A549 (cell line): ENCODE data around the gene ZNF646. TPM values are rescaled to one million over a fixed set of nuclear protein-coding genes. Genes with fewer than 3 reads are reported as not detected.

Experiments
- ATAC-seq, 2 experiments: fragments of 200-7000 bp in 1 of 2; fragments of >200 bp in 1 of 2; cut with Nextera tagmentation in 1 of 2; cut with Tn5 transposase in 1 of 2; 3 replicates each; pipeline versions ENCODE4 v1.8.0 to v1.9.1; 2018 to 2020; ENCODE audit warnings: mild to moderate bottlenecking in 1 of 2, moderate library complexity in 1 of 2
- CTCF ChIA-PET: fragments of 300-600 bp; sonication (Branson Sonifier 250); formaldehyde crosslinking; extraction: SDS; loops from one replicate; lab custom pipeline; 2021; ENCODE audit warnings: antibody characterized with exemption, inconsistent platforms; lab: Yijun Ruan, JAX
- POLR2A ChIA-PET: fragments of 350-600 bp; formaldehyde crosslinking; extraction: SDS; loops from one replicate; lab custom pipeline; 2021; ENCODE audit warnings: antibody characterized with exemption, inconsistent platforms; lab: Yijun Ruan, JAX
- DNase-seq, 2 experiments: peaks; one replicate each; pipeline versions ENCODE4 v3.0.0 to v3.0.0-alpha.2; 2011 to 2016; ENCODE audit warnings: low read depth in 1 of 2, low spot score in 1 of 2
- FAIRE-seq: peaks from 2 replicates; lab custom pipeline; 2011; peaks lifted over from hg19 to GRCh38; lab: Jason Lieb, UNC
- H3K27ac ChIP-seq, 2 experiments: fragments of >200 bp; sonication (Bioruptor Twin); formaldehyde crosslinking; 3 replicates each; pipeline ENCODE4 v1.5.1; 2016 to 2017
- H3K4me1 ChIP-seq: fragments of >200 bp; sonication (Bioruptor Twin); formaldehyde crosslinking; 3 replicates; pipeline ENCODE4 v1.6.1; 2016
- H3K4me2 ChIP-seq: fragments of >200 bp; sonication (Bioruptor Twin); formaldehyde crosslinking; 3 replicates; pipeline ENCODE4 v1.6.1; 2016
- H3K4me3 ChIP-seq: fragments of >200 bp; sonication (Bioruptor Twin); formaldehyde crosslinking; 3 replicates; pipeline ENCODE4 v1.5.1; 2016
- H3K9me3 ChIP-seq: fragments of >200 bp; sonication (Bioruptor Twin); formaldehyde crosslinking; 3 replicates; pipeline ENCODE4 v1.6.1; 2016
- BHLHE40 ChIP-seq: IDR thresholded peaks from 2 replicates; pipeline ENCODE4 v1.6.1; 2012; ENCODE audit warnings: low read depth, low read length, inconsistent platforms
- CEBPB ChIP-seq, 2 experiments: fragments of >200 bp in 1 of 2; sonication (Bioruptor Twin) in 1 of 2; formaldehyde crosslinking in 1 of 2; IDR thresholded peaks; 2 replicates each; pipeline ENCODE4 v1.6.1; 2012 to 2016
- ELK1 ChIP-seq: fragments of 150-350 bp; IDR thresholded peaks from 2 replicates; pipeline ENCODE4 v1.6.1; 2014; ENCODE audit warnings: low read depth, mild to moderate bottlenecking, low read length
- ESRRA ChIP-seq: fragments of 150-350 bp; IDR thresholded peaks from 2 replicates; pipeline ENCODE4 v1.6.1; 2014; ENCODE audit warnings: mild to moderate bottlenecking, low read length, borderline replicate concordance
- FOSB ChIP-seq: fragments of 250-450 bp; sonication (Bioruptor Pico); IDR thresholded peaks from 2 replicates; pipeline ENCODE4 v1.5.0; 2020; ENCODE audit warnings: mild to moderate bottlenecking, moderate library complexity
- HDAC2 ChIP-seq: fragments of 200-600 bp; sonication (generic); IDR thresholded peaks from 2 replicates; pipeline ENCODE4 v1.6.1; 2016
- HEYL ChIP-seq: fragments of 250-450 bp; sonication (Bioruptor Pico); IDR thresholded peaks from 2 replicates; pipeline ENCODE4 v1.8.0; 2021; ENCODE audit warnings: mild to moderate bottlenecking, moderate library complexity
- HMGXB4 ChIP-seq: fragments of 250-450 bp; sonication (Bioruptor Pico); IDR thresholded peaks from 2 replicates; pipeline ENCODE4 v1.5.0; 2021; ENCODE audit warnings: mild to moderate bottlenecking, moderate library complexity, borderline replicate concordance
- HOXB13 ChIP-seq: fragments of 250-450 bp; sonication (Bioruptor Pico); IDR thresholded peaks from 2 replicates; pipeline ENCODE4 v1.5.0; 2020; ENCODE audit warnings: low read depth, mild to moderate bottlenecking, moderate library complexity
- HOXB5 ChIP-seq: fragments of 250-450 bp; sonication (Bioruptor Pico); IDR thresholded peaks from 2 replicates; pipeline ENCODE4 v1.5.0; 2020; ENCODE audit warnings: mild to moderate bottlenecking, moderate library complexity
- JUN ChIP-seq, 2 experiments: fragments of >200 bp; sonication (Bioruptor Twin); formaldehyde crosslinking; IDR thresholded peaks; 2 replicates in 1 of 2; 3 replicates in 1 of 2; pipeline ENCODE4 v1.6.1; 2016 to 2017
- KDM1A ChIP-seq: fragments of 200-600 bp; sonication (generic); IDR thresholded peaks from 2 replicates; pipeline ENCODE4 v1.6.1; 2016; ENCODE audit warnings: low read depth, mild to moderate bottlenecking
- MAFK ChIP-seq: fragments of 450-650 bp; IDR thresholded peaks from 2 replicates; pipeline ENCODE4 v1.6.1; 2014; ENCODE audit not compliant: partially characterized antibody
- MAX ChIP-seq: IDR thresholded peaks from 2 replicates; pipeline ENCODE4 v1.6.1; 2012
- MYC ChIP-seq: IDR thresholded peaks from 2 replicates; pipeline ENCODE4 v1.6.1; 2012; ENCODE audit warnings: mild to moderate bottlenecking, inconsistent platforms, low read length, improper control_type of control experiment, borderline replicate concordance
- POLR2AphosphoS2 ChIP-seq: conservative IDR thresholded peaks from 2 replicates; pipeline ENCODE4 v1.6.1; 2012; ENCODE audit warnings: low read length, improper control_type of control experiment, inconsistent platforms
- RARB ChIP-seq: fragments of 250-450 bp; sonication (Bioruptor Pico); IDR thresholded peaks from 2 replicates; pipeline ENCODE4 v1.8.0; 2021; ENCODE audit warnings: mild to moderate bottlenecking, moderate library complexity
- RNF2 ChIP-seq: fragments of 200-600 bp; sonication (generic); IDR thresholded peaks from 2 replicates; pipeline ENCODE4 v1.6.1; 2016; ENCODE audit warnings: low read depth, mild to moderate bottlenecking, antibody characterized with exemption, moderate library complexity, borderline replicate concordance
- TFCP2L1 ChIP-seq: fragments of 250-450 bp; sonication (Bioruptor Pico); IDR thresholded peaks from 2 replicates; pipeline ENCODE4 v1.5.0; 2021; ENCODE audit warnings: mild to moderate bottlenecking
- USF2 ChIP-seq: fragments of 450-650 bp; IDR thresholded peaks from 2 replicates; pipeline ENCODE4 v1.6.1; 2014; ENCODE audit warnings: antibody characterized with exemption
- ZSCAN20 ChIP-seq: fragments of 250-450 bp; sonication (Bioruptor Pico); IDR thresholded peaks from 2 replicates; pipeline ENCODE4 v1.8.0; 2022; ENCODE audit warnings: mild to moderate bottlenecking, moderate library complexity
- WGBS: methylation state at CpG from one replicate; pipeline ENCODE4 v1.1.6; 2017; ENCODE audit errors: missing lambda C conversion rate; 5-methylcytosine and 5-hydroxymethylcytosine counted together
- polyA plus RNA-seq, 4 experiments: library from polyadenylated mRNA; depleted of rRNA in 3 of 4; stranded (reverse); fragments of >200 nt; fragmentation: RNase III in 1 of 4; extraction: RNeasy Plus Mini Kit Qiagen cat#74134 plus additional on column Dnase treatment in 1 of 4; gene quantifications; 2 replicates in 3 of 4; 3 replicates in 1 of 4; pipeline ENCODE4 v1.2.3, GENCODE V29; 2011 to 2017

Gene ZNF646
- polyA plus RNA-seq, 2 of the 4 experiments (the other 2 are of a cell fraction): 3.0 to 8.2 TPM

- Histone ChIP-seq H3K4me3 (no peak overlapping the region), H3K27ac (no peak overlapping the region), H3K4me1 (no peaks in the 10 kb centered on the region), H3K4me2 (no peak overlapping the region), H3K9me3 (no peaks in the 10 kb centered on the region)
- ChIA-PET POLR2A (interaction anchor here (0.6 kb wide), 1 partner anchor 10 kb away, joined by 3 read pairs; the partner anchor contains the start of gene ZNF668), CTCF (interaction anchor here (0.8 to 3.8 kb wide), 2 partner anchors 13 to 98 kb away, joined by 3 to 17 read pairs; partner anchors contain the start of gene HSD3B7)
- no peak for ATAC-seq
- FAIRE-seq: no peak
- DNase-seq: no peak
- WGBS: 83% methylated on average over 9 of the region's 9 CpGs
- TF ChIP-seq RNF2 (no peak), HOXB13 (no peak), JUN (IDR thresholded peaks at IDR 0.05) (0 out of 5 replicates have a peak, but pooled peaks of 1 of the 2 experiments have one; percentile 13)
Observed at GRCh38 chr16:31083081-31083480, 8.9 kb downstream of the ZNF646 start.

- POLR2A ChIA-PET: interaction anchor here (1.9 kb wide), 1 partner anchor 34 kb away, joined by 6 read pairs; the partner anchor contains the start of gene KAT8
- Histone ChIP-seq H3K27ac (no peak overlapping the region), H3K4me3 (no peak overlapping the region), H3K4me2 (no peak overlapping the region), H3K9me3 (no peaks in the 10 kb centered on the region), H3K4me1 (no peaks in the 10 kb centered on the region)
- DNase-seq (no peak), FAIRE-seq (no peak), ATAC-seq (no peak)
- TF ChIP-seq ZSCAN20 (CRISPR knock-in tag) (no peak), BHLHE40 (no peak), CEBPB (IDR thresholded peaks at IDR 0.05) (no peak), HDAC2 (no peak), ELK1 (no peak), HOXB5 (CRISPR knock-in tag) (no peak), HMGXB4 (CRISPR knock-in tag) (no peak), POLR2AphosphoS2 (no peak), MAFK (no peak), MYC (no peak), RARB (no peak), USF2 (no peak), HEYL (CRISPR knock-in tag) (no peak), FOSB (CRISPR knock-in tag) (no peak), RNF2 (no peak), MAX (no peak), ESRRA (no peak), TFCP2L1 (CRISPR knock-in tag) (no peak), KDM1A (no peak)
- CTCF ChIA-PET: interaction anchor here (0.9 to 3.8 kb wide), 2 partner anchors 59 to 99 kb away, joined by 4 to 17 read pairs; partner anchors contain the start of gene HSD3B7
- WGBS: 72% methylated on average over 4 of the region's 5 CpGs
Observed at GRCh38 chr16:31083556-31083955, 9.3 kb downstream of the ZNF646 start.
